ENCODE data around the gene NAV3.

GRCh38 chr12:78149459-78149858, 318.8 kb downstream of the NAV3 start:
- TF ChIP-seq YY1 (IDR thresholded peaks at IDR 0.05; ENCODE audit: insufficient read depth, insufficient read length) (no peak), ZNF274 (IDR thresholded peaks at IDR 0.05; ENCODE audit: low read depth, low read length) (no peak)

Measured in NT2/D1 (cell line).